Suprapubic skin (tissue), 4 donors: ENCODE data around the gene MSI1. TPM values are rescaled to one million over a fixed set of nuclear protein-coding genes. Genes with fewer than 3 reads are reported as not detected.
A peak's percentile ranks its signal among the peaks of the same experiment; 100 is the strongest.

Experiments used
- DNase-seq, 2 donors: peaks; one replicate each; pipeline ENCODE4 v3.0.0-alpha.2; 2019; ENCODE audit warnings: low spot score in 2 of 2
- H3K27ac ChIP-seq: fragments of 200-600 bp; sonication (generic); one replicate; pipeline ENCODE4 v1.5.1; 2019
- H3K27me3 ChIP-seq: fragments of 200-600 bp; sonication (generic); one replicate; pipeline ENCODE4 v1.5.1; 2019
- H3K36me3 ChIP-seq: fragments of 200-600 bp; sonication (generic); one replicate; pipeline ENCODE4 v1.5.1; 2019
- H3K4me1 ChIP-seq: fragments of 200-600 bp; sonication (generic); one replicate; pipeline ENCODE4 v1.5.1; 2019
- H3K4me3 ChIP-seq: fragments of 200-600 bp; sonication (generic); one replicate; pipeline ENCODE4 v1.5.1; 2019; ENCODE audit warnings: mild to moderate bottlenecking
- H3K9me3 ChIP-seq: fragments of 200-600 bp; sonication (generic); one replicate; pipeline ENCODE4 v1.5.1; 2019
- CTCF ChIP-seq, 2 donors: fragments of 200-600 bp in 1 of 2; fragments of 450-650 bp in 1 of 2; sonication (generic) in 1 of 2; IDR thresholded peaks; one replicate each; pipeline ENCODE4 v1.5.1; 2016 to 2019; ENCODE audit warnings: antibody characterized with exemption in 2 of 2, mild to moderate bottlenecking in 1 of 2, moderate library complexity in 1 of 2
- EP300 ChIP-seq: sonication (generic); formaldehyde crosslinking; IDR thresholded peaks from one replicate; pipeline ENCODE4 v1.6.1; 2017; ENCODE audit warnings: antibody characterized with exemption
- POLR2A ChIP-seq, 2 donors: fragments of 450-650 bp; IDR thresholded peaks; one replicate each; pipeline ENCODE4 v1.6.1; 2017; ENCODE audit warnings: antibody characterized with exemption in 2 of 2, mild to moderate bottlenecking in 2 of 2, moderate library complexity in 2 of 2
- POLR2AphosphoS5 ChIP-seq, 3 donors: sonication (generic); formaldehyde crosslinking; IDR thresholded peaks; one replicate each; pipeline ENCODE4 v1.6.1; 2017; ENCODE audit warnings: antibody characterized with exemption in 3 of 3
- WGBS: methylation state at CpG from one replicate; pipeline ENCODE4 v1.1.5; 2018; 5-methylcytosine and 5-hydroxymethylcytosine counted together
- total RNA-seq, 4 donors: library from RNA; depleted of rRNA; stranded (reverse); fragments of >200 nt; gene quantifications; one replicate each; pipeline ENCODE4 v1.1.0, GENCODE V29; 2016

MSI1 gene
- total RNA-seq, 4 donors from 2014 or later = 0.40 to 0.86 (median 0.61) TPM

- H3K36me3 ChIP-seq = no peaks in the 10 kb centered on the region
- no peak for TF ChIP-seq POLR2AphosphoS5 (IDR thresholded peaks at IDR 0.05)
- TF ChIP-seq EP300 = no peak
- no peak for TF ChIP-seq CTCF (IDR thresholded peaks at IDR 0.05)
- no peak for TF ChIP-seq POLR2A (IDR thresholded peaks at IDR 0.05)
- no peaks in the 10 kb centered on the region for H3K4me1 ChIP-seq
- 64% methylated on average over 3 of the region's 3 CpGs for WGBS
- no peak overlapping the region for H3K4me3 ChIP-seq
- DNase-seq = no peak
- H3K27me3 ChIP-seq = no peaks in the 10 kb centered on the region
- no peaks in the 10 kb centered on the region for H3K9me3 ChIP-seq
- no peak overlapping the region for H3K27ac ChIP-seq
These were observed 34.9 kb upstream of the MSI1 start for GRCh38 chr12:120403869-120404268.

GRCh38 chr12:120402217-120402616 lies 33.3 kb upstream of the MSI1 start:
- no peak overlapping the region for H3K27ac ChIP-seq
- no peak overlapping the region for H3K4me3 ChIP-seq
- H3K9me3 ChIP-seq = no peaks in the 10 kb centered on the region
- H3K27me3 ChIP-seq = peaks cover 6% of the 10 kb centered on the region
- WGBS = 45% methylated on average over 12 of the region's 13 CpGs
- H3K36me3 ChIP-seq = no peaks in the 10 kb centered on the region
- no peaks in the 10 kb centered on the region for H3K4me1 ChIP-seq
- DNase-seq = no peak
- no peak for TF ChIP-seq POLR2A (IDR thresholded peaks at IDR 0.05)
- no peak for TF ChIP-seq EP300
- no peak for TF ChIP-seq POLR2AphosphoS5 (IDR thresholded peaks at IDR 0.05)
- no peak for TF ChIP-seq CTCF (IDR thresholded peaks at IDR 0.05)

GRCh38 chr12:120399531-120399930 lies 30.6 kb upstream of the MSI1 start:
- no peak overlapping the region for H3K27ac ChIP-seq
- H3K4me1 ChIP-seq = no peaks in the 10 kb centered on the region
- TF ChIP-seq POLR2A (IDR thresholded peaks at IDR 0.05) = no peak
- TF ChIP-seq EP300 = no peak
- no peak for TF ChIP-seq CTCF (IDR thresholded peaks at IDR 0.05)
- TF ChIP-seq POLR2AphosphoS5 (IDR thresholded peaks at IDR 0.05) = no peak
- H3K27me3 ChIP-seq = peaks cover 24% of the 10 kb centered on the region
- WGBS = 78% methylated on average over 5 of the region's 5 CpGs
- H3K4me3 ChIP-seq = no peak overlapping the region
- H3K9me3 ChIP-seq = no peaks in the 10 kb centered on the region
- no peak for DNase-seq
- H3K36me3 ChIP-seq = no peaks in the 10 kb centered on the region

- Histone ChIP-seq H3K27ac (no peak overlapping the region), H3K4me1 (no peaks in the 10 kb centered on the region), H3K36me3 (no peaks in the 10 kb centered on the region), H3K9me3 (no peaks in the 10 kb centered on the region), H3K4me3 (no peak overlapping the region), H3K27me3 (peaks cover 30% of the 10 kb centered on the region)
- WGBS = 64% methylated on average over 33 of the region's 33 CpGs
- TF ChIP-seq POLR2AphosphoS5 (IDR thresholded peaks at IDR 0.05) = no peak
- no peak for DNase-seq
These were observed 29.0 kb upstream of the MSI1 start for GRCh38 chr12:120397824-120398540.

- Histone ChIP-seq H3K27me3 (peaks cover 36% of the 10 kb centered on the region), H3K4me1 (no peaks in the 10 kb centered on the region), H3K4me3 (no peak overlapping the region), H3K27ac (peak overlapping the region; percentile 36), H3K9me3 (no peaks in the 10 kb centered on the region), H3K36me3 (no peaks in the 10 kb centered on the region)
- TF ChIP-seq POLR2AphosphoS5 (IDR thresholded peaks at IDR 0.05) (no peak), EP300 (no peak), CTCF (IDR thresholded peaks at IDR 0.05) (no peak), POLR2A (IDR thresholded peaks at IDR 0.05) (no peak)
- DNase-seq = no peak
- WGBS = 18% methylated on average over 7 of the region's 18 CpGs
These were observed 25.8 kb upstream of the MSI1 start for GRCh38 chr12:120394483-120395367.
